Astrocyte (in vitro differentiated cells and primary cell): ENCODE data around the gene SYT2. TPM values are rescaled to one million over a fixed set of nuclear protein-coding genes. Genes with fewer than 3 reads are reported as not detected.
"Not testable (repeated sequence)": the region's sequence is repeated elsewhere in the genome, so short reads cannot be mapped to it uniquely, and the experiment has no call there.

Source experiments
- DNase-seq: peaks from one replicate; pipeline ENCODE4 v3.0.0-alpha.2; 2010; ENCODE audit warnings: low read depth
- FAIRE-seq: peaks from 2 replicates; lab custom pipeline; 2011; peaks lifted over from hg19 to GRCh38; lab: Jason Lieb, UNC
- H2AFZ ChIP-seq: 2 replicates; pipeline ENCODE4 v1.6.0; 2012; ENCODE audit warnings: low read depth, low read length, inconsistent platforms
- H3K27ac ChIP-seq: 2 replicates; pipeline ENCODE4 v1.5.1; 2011; ENCODE audit warnings: low read depth, low read length, inconsistent platforms
- H3K27me3 ChIP-seq: 2 replicates; pipeline ENCODE4 v1.6.0; 2011; ENCODE audit warnings: low read length, inconsistent platforms; ENCODE audit not compliant: insufficient read depth
- H3K36me3 ChIP-seq: 2 replicates; pipeline ENCODE4 v1.5.1; 2011; ENCODE audit warnings: low read length, inconsistent platforms; ENCODE audit not compliant: insufficient read depth
- H3K4me1 ChIP-seq: 2 replicates; pipeline ENCODE4 v1.5.1; 2011; ENCODE audit warnings: low read length, inconsistent platforms; ENCODE audit not compliant: insufficient read depth
- H3K4me2 ChIP-seq: 2 replicates; pipeline ENCODE4 v1.6.0; 2012; ENCODE audit warnings: low read length, inconsistent platforms
- H3K4me3 ChIP-seq: 2 replicates; pipeline ENCODE4 v1.5.1; 2011; ENCODE audit warnings: low read depth, mild to moderate bottlenecking, low read length, inconsistent platforms; ENCODE audit not compliant: insufficient read depth
- H3K79me2 ChIP-seq: 2 replicates; pipeline ENCODE4 v1.6.0; 2012; ENCODE audit warnings: mild to moderate bottlenecking, low read length, inconsistent platforms; ENCODE audit not compliant: insufficient read depth
- H3K9ac ChIP-seq: 2 replicates; pipeline ENCODE4 v1.6.0; 2012; ENCODE audit warnings: mild to moderate bottlenecking, low read length, inconsistent platforms
- H3K9me3 ChIP-seq: 2 replicates; pipeline ENCODE4 v1.5.1; 2012; ENCODE audit warnings: low read depth, mild to moderate bottlenecking, low read length, inconsistent platforms; ENCODE audit not compliant: insufficient read depth
- H4K20me1 ChIP-seq: 2 replicates; pipeline ENCODE4 v1.6.0; 2012; ENCODE audit warnings: low read length, inconsistent platforms; ENCODE audit not compliant: insufficient read depth
- H3K27ac Mint-ChIP-seq: one replicate; pipeline ENCODE4 v1.8.0; 2021; ENCODE audit warnings: mild to moderate bottlenecking, mixed read lengths; ENCODE audit not compliant: unreplicated experiment
- H3K27me3 Mint-ChIP-seq: one replicate; pipeline ENCODE4 v1.8.0; 2021; ENCODE audit warnings: low read depth, mixed read lengths; ENCODE audit not compliant: unreplicated experiment
- H3K36me3 Mint-ChIP-seq: one replicate; pipeline ENCODE4 v1.8.0; 2021; ENCODE audit warnings: low read depth, mixed read lengths; ENCODE audit not compliant: unreplicated experiment
- H3K4me1 Mint-ChIP-seq: one replicate; pipeline ENCODE4 v1.8.0; 2021; ENCODE audit warnings: low read depth, mixed read lengths; ENCODE audit not compliant: unreplicated experiment
- H3K4me3 Mint-ChIP-seq: one replicate; pipeline ENCODE4 v1.8.0; 2021; ENCODE audit warnings: mild to moderate bottlenecking, moderate library complexity, mixed read lengths; ENCODE audit not compliant: unreplicated experiment
- H3K9me3 Mint-ChIP-seq: one replicate; pipeline ENCODE4 v1.8.0; 2021; ENCODE audit warnings: mild to moderate bottlenecking, mixed read lengths; ENCODE audit not compliant: unreplicated experiment
- total RNA-seq: library from RNA; stranded (reverse); gene quantifications from 2 replicates; pipeline ENCODE4 v1.2.1, GENCODE V29; 2021

The SYT2 gene
- total RNA-seq, 1 donor from 2014 or later = 0.27 TPM

DNA sequence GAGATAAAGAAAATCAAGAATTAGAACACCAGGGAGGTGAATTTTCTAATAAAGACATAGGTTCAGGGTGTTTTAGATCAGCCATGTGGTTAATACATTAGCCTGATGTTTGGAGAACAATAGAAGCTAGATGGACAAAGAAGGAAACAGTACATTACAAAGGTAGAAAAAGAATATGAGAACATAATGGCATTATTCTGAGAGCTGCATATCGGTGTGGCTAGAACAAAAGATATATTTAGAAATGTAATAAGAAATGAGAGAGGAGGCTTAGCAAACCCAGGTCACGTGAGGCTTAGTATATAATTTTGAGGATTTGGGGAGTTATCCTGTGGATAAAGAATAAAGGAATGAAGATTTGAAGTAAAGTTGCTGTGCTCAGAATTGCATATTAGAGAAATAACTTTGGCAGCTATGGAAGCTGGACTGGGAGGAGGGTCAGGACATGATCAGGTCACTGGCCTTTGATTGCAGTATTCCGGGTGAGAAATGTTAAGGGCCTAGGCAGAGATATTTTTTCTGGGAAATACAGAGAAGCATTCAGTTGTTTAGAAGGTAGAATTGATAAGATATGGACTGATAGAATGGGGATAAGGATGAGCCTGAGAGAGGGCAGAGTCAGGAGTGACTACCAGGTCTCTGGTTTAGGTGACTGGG, 164.5 kb downstream of the SYT2 start:
- H3K27me3 Mint-ChIP-seq, H3K4me1 Mint-ChIP-seq, H3K79me2 ChIP-seq, H3K36me3 ChIP-seq, H3K4me3 ChIP-seq, FAIRE-seq, H3K36me3 Mint-ChIP-seq, H3K27ac ChIP-seq, H3K27me3 ChIP-seq, H4K20me1 ChIP-seq, H3K27ac Mint-ChIP-seq, H2AFZ ChIP-seq, H3K4me2 ChIP-seq, DNase-seq, H3K9me3 ChIP-seq, H3K9me3 Mint-ChIP-seq, H3K4me1 ChIP-seq, H3K4me3 Mint-ChIP-seq, H3K9ac ChIP-seq: not testable (repeated sequence)

DNA sequence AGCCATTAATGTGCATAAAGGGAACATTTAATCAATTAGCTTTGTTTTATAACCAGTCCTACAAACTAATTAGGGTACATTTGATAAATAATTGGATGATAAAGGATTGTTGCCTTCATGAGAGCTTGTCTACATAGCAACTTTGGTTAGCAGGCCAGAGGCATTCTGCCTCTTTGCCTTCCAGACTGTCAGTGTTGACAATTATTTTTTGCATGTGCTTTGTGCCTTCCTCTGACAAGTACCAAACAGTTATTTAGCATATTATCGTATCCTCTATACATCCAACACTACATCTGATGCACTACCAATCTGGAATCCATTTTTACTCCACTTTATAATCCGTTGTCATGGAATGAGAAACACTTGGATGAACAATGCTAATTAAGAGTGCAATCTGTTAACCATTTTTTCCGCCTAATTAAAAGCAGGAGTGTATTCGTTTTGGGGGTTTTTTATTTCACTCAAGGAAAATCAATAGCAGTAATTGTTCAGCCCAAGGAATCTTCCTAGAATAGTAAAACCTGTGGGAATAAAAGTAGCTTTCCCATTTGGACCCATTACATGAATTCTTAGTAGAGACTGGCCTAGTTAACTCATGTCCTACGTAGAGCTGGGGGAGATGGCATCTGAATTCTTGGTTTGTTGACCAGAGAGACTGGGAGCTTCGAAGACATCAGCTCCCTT, 165.3 kb downstream of the SYT2 start:
- H3K4me3 Mint-ChIP-seq, H3K4me3 ChIP-seq, DNase-seq, FAIRE-seq, H3K27ac Mint-ChIP-seq, H3K36me3 ChIP-seq, H3K9ac ChIP-seq, H2AFZ ChIP-seq, H3K27ac ChIP-seq, H3K9me3 Mint-ChIP-seq, H3K4me2 ChIP-seq, H3K79me2 ChIP-seq, H3K36me3 Mint-ChIP-seq, H3K27me3 ChIP-seq, H4K20me1 ChIP-seq, H3K9me3 ChIP-seq, H3K4me1 ChIP-seq, H3K27me3 Mint-ChIP-seq: not testable (repeated sequence)
- peaks cover 14% of the 10 kb centered on the region for H3K4me1 Mint-ChIP-seq

DNA sequence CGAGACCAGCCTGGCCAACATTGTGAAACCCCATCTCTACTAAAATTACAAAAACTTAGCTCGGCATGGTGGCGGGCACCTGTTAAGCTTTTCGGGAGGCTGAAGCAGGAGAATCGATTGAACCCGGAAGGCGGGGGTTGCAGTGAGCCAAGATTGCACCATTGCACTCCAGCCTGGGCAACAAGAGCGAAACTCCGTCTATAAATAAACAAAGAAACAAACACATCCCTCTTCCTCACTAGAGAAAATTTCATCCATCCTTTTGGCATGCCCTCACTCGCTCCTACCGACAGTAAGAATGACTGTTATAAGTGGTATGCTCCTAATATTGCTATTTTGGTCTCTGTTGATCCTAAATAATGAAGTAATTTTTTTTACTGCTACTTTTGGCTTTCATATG, 166.7 kb downstream of the SYT2 start:
- not testable (repeated sequence) for H3K79me2 ChIP-seq, H3K4me2 ChIP-seq, H3K4me3 ChIP-seq, H3K9me3 ChIP-seq, H4K20me1 ChIP-seq, H3K36me3 ChIP-seq, H3K4me3 Mint-ChIP-seq, H3K27ac ChIP-seq, H3K36me3 Mint-ChIP-seq, H3K27me3 ChIP-seq, FAIRE-seq, H3K27me3 Mint-ChIP-seq, H2AFZ ChIP-seq, H3K9ac ChIP-seq, DNase-seq, H3K9me3 Mint-ChIP-seq, H3K27ac Mint-ChIP-seq
- peaks cover 27% of the 10 kb centered on the region for H3K4me1 Mint-ChIP-seq
- peaks cover 12% of the 10 kb centered on the region for H3K4me1 ChIP-seq

DNA sequence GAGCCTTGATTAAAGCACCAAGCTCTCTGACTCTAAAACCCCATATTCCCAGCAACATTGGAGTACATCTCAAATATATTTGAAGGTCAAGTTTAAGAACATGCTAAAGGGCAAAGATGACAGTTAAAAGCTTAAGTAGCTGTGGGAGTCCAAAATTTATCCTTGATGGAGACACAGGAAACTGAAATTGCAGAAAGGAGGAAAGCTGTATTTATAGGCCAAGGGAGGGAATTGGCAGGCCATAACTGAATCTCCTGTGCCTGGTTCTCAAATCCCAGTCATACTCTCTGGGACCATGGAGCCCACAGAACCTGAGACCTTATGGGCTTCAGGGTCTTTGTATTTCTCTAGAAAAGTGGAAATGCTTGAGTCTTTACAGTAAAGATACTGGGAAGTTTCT, 167.8 kb downstream of the SYT2 start:
- H3K79me2 ChIP-seq, H3K27me3 Mint-ChIP-seq, H3K4me2 ChIP-seq, H3K36me3 ChIP-seq, FAIRE-seq, H3K4me3 ChIP-seq, H3K4me3 Mint-ChIP-seq, H4K20me1 ChIP-seq, H3K9me3 ChIP-seq, H3K27ac ChIP-seq, H3K27me3 ChIP-seq, H3K9ac ChIP-seq, H3K36me3 Mint-ChIP-seq, DNase-seq, H3K9me3 Mint-ChIP-seq, H2AFZ ChIP-seq, H3K27ac Mint-ChIP-seq: not testable (repeated sequence)
- H3K4me1 Mint-ChIP-seq = peaks cover 27% of the 10 kb centered on the region
- H3K4me1 ChIP-seq = peaks cover 12% of the 10 kb centered on the region

DNA sequence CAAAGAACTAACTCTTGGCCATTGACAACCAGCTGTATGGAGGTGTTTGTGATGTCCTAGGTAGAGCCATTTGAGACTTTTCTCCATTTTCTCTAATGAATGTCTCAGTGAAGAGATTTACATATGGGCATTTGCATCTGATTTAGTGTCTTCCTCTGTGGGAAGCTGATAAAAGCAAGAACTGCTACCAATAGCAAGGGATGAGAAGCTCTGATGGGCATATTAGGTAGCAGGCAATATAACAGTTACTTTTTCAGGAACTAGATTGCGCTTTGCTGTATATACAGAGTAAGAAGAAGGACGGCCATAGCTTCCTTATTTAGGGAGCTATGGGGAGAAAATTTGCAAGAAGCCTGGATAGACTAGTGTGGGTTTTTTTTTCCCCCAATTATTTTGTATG, 169.4 kb downstream of the SYT2 start:
- FAIRE-seq, H3K27me3 Mint-ChIP-seq, H4K20me1 ChIP-seq, H3K4me2 ChIP-seq, H3K27me3 ChIP-seq, H3K36me3 ChIP-seq, H3K27ac ChIP-seq, H3K9me3 Mint-ChIP-seq, H3K9me3 ChIP-seq, H3K9ac ChIP-seq, DNase-seq, H3K36me3 Mint-ChIP-seq, H3K27ac Mint-ChIP-seq, H3K79me2 ChIP-seq, H3K4me3 Mint-ChIP-seq, H3K4me3 ChIP-seq, H2AFZ ChIP-seq: not testable (repeated sequence)
- H3K4me1 Mint-ChIP-seq = peaks cover 21% of the 10 kb centered on the region
- H3K4me1 ChIP-seq = peaks cover 12% of the 10 kb centered on the region
